Measurements from ENCODE around the gene PHOSPHO1. TPM values are rescaled to one million over a fixed set of nuclear protein-coding genes. Genes with fewer than 3 reads are reported as not detected.
"Not testable (repeated sequence)": the region's sequence is repeated elsewhere in the genome, so short reads cannot be mapped to it uniquely, and the experiment has no call there.

The PHOSPHO1 gene
- total and polyA plus RNA-seq, 7 donors, result 0.38 TPM; not detected in 6

- TF ChIP-seq CTCF (IDR thresholded peaks at IDR 0.05) (peak in 1 of 4 experiments; percentile 10), EP300 (IDR thresholded peaks at IDR 0.05) (no peak), POLR2AphosphoS5 (IDR thresholded peaks at IDR 0.05) (peak; percentile 21 to 53 (median 32))
- Histone ChIP-seq H3K4me1 (peaks cover 7 to 19% (median 14%) of the 10 kb centered on the region in 4 donors), H3K36me3 (no peaks in the 10 kb centered on the region), H3K4me3 (peak overlapping the region; percentile 56 to 88 (median 78)), H3K27me3 (no peaks in the 10 kb centered on the region), H3K27ac (peak overlapping the region; percentile 87 to 99 (median 96)), H3K9me3 (no peaks in the 10 kb centered on the region)
- 0% methylated on average over 53 of the region's 53 CpGs for WGBS, 2 donors
- intact Hi-C loops (cut with DNase I), result loop anchor here (5.0 to 10.0 kb wide), 3 partner anchors 35 to 287 kb away; partner anchors contain the start of genes PHB1 and UBE2Z
- peak; percentile 97 for DNase-seq
These were observed 38.5 kb downstream of the PHOSPHO1 start for GRCh38 chr17:49191917-49192741.

DNA sequence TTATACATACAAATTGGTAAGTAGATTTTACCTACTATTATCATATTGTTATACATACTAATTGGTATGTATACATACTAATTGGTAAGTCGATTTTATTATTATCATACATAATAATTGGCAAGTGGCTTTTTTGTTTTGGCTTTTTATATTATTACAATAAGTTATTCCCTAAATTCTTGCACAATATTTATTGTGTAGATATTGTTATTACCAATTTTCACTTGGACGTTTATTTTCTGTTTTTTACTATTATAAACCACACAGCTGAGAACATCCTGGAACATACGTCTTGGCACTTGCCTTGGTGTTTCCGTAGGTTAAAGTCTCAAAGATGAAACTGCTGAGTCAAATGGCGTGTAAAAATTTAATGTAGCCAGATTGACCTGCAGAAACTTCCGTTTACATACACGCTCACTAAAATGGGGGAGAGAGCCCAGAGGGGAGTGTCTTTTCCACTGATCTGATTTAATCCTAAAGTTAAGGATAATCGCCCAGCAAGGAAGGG lies 39.1 kb downstream of the PHOSPHO1 start:
- no peaks in the 10 kb centered on the region for H3K27me3 ChIP-seq
- no peaks in the 10 kb centered on the region for H3K9me3 ChIP-seq
- H3K36me3 ChIP-seq, result no peaks in the 10 kb centered on the region
- TF ChIP-seq POLR2AphosphoS5 (IDR thresholded peaks at IDR 0.05) (no peak), CTCF (IDR thresholded peaks at IDR 0.05) (no peak), POLR2A (IDR thresholded peaks at IDR 0.05) (no peak), EP300 (IDR thresholded peaks at IDR 0.05) (no peak)
- intact Hi-C loops (cut with DNase I), result loop anchor here (5.0 to 10.0 kb wide), 3 partner anchors 36 to 287 kb away; partner anchors contain the start of genes PHB1 and UBE2Z
- no peak for DNase-seq
- peak overlapping the region; percentile 56 to 88 (median 78) for H3K4me3 ChIP-seq
- 1 to 6% methylated on average over 8 of the region's 8 CpGs for WGBS, 2 donors
- peaks cover 7 to 19% (median 14%) of the 10 kb centered on the region in 4 donors for H3K4me1 ChIP-seq
- H3K27ac ChIP-seq, result peak overlapping the region; percentile 87 to 99 (median 96)

DNA sequence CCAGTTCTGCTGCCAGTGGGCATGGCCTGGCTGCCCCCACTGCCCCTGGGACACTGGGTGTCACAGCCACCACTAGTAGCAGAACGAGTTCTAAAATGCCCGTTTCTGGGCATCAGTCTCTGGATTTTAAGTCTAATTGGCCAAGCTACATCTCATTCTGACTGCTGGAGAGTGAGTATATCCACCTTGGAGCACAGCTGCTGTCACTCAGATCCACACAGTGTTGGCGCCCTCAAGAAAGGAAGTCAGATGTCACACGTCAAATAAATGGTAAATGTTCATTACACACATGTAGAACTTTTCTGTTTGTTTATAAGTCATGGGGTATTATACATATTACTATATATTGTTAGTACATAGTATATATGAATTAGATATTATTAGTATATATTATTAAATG lies 39.7 kb downstream of the PHOSPHO1 start:
- H3K27ac ChIP-seq, result peak overlapping the region in 1 of 4 donors; percentile 99
- WGBS, 2 donors, result 29 to 60% methylated on average over 4 of the region's 4 CpGs

DNA sequence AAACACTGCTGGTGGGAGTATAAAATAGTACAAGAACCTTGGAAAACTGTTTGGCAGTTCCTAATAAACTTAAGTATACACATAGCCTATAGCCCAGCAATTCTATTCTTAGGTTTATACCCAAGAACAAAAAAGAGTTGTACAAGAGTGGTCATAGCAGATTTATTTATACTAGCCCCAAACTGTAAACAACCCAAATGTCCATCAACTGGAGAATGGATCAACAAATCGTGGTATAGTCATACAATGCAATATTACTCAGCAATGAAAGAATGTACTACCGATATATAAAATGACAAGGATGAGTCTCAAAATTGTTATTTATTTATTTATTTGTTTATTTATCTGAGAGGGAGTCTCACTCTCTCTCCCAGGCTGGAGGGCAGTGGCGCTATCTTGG lies 43.3 kb downstream of the PHOSPHO1 start:
- intact Hi-C loops (cut with DNase I), result no loop called here
- H3K27me3 ChIP-seq, result no peaks in the 10 kb centered on the region
- H3K27ac ChIP-seq, result no peak overlapping the region
- WGBS, 2 donors, result 88 to 90% methylated on average over 3 of the region's 3 CpGs
- H3K4me3 ChIP-seq, result no peak overlapping the region
- DNase-seq, result no peak
- H3K36me3 ChIP-seq, result no peaks in the 10 kb centered on the region
- TF ChIP-seq CTCF (IDR thresholded peaks at IDR 0.05) (no peak), POLR2AphosphoS5 (IDR thresholded peaks at IDR 0.05) (no peak), EP300 (IDR thresholded peaks at IDR 0.05) (no peak), POLR2A (IDR thresholded peaks at IDR 0.05) (no peak)
- no peaks in the 10 kb centered on the region for H3K9me3 ChIP-seq
- peaks cover 0 to 11% (median 4%) of the 10 kb centered on the region in 4 donors for H3K4me1 ChIP-seq

More for the DNA sequence above, 39.7 kb downstream of the PHOSPHO1 start:
- peaks cover 7 to 19% (median 14%) of the 10 kb centered on the region in 4 donors for H3K4me1 ChIP-seq
- no peaks in the 10 kb centered on the region for H3K27me3 ChIP-seq
- intact Hi-C loops (cut with DNase I), result loop anchor here (5.0 to 10.0 kb wide), 3 partner anchors 36 to 286 kb away; partner anchors contain the start of genes PHB1 and UBE2Z
- no peaks in the 10 kb centered on the region for H3K9me3 ChIP-seq
- TF ChIP-seq EP300 (IDR thresholded peaks at IDR 0.05) (no peak), CTCF (IDR thresholded peaks at IDR 0.05) (no peak), POLR2AphosphoS5 (IDR thresholded peaks at IDR 0.05) (no peak), POLR2A (IDR thresholded peaks at IDR 0.05) (no peak)
- no peak overlapping the region for H3K4me3 ChIP-seq
- DNase-seq, result no peak
- no peaks in the 10 kb centered on the region for H3K36me3 ChIP-seq

DNA sequence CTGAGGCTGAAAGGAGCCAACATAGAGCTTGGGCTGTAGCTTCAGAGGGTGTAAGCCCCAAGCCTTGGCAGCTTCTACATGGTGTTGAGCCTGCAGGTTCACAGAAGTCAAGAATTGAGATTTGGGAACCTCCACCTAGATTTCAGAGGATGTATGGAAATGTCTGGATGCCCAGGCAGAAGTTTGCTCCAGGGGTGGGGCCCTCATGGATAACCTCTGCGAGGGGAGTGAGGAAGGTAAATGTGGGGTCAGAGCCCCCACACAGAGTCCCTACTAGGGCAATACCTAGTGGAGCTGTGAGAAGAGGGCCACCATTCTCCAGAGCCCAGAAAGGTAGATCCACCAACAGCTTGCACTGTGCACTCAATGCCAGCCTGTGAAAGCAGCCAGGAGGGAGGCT lies 45.2 kb downstream of the PHOSPHO1 start:
- H3K4me3 ChIP-seq; H3K36me3 ChIP-seq; H3K9me3 ChIP-seq; DNase-seq; H3K4me1 ChIP-seq; H3K27me3 ChIP-seq; intact Hi-C loops (cut with DNase I); H3K27ac ChIP-seq: not testable (repeated sequence)
- 92 to 94% methylated on average over 1 of the region's 1 CpG for WGBS, 2 donors

- intact Hi-C loops (cut with DNase I); H3K27me3 ChIP-seq: not testable (repeated sequence)
These were observed 46.1 kb downstream of the PHOSPHO1 start for GRCh38 chr17:49184522-49184921.

More at GRCh38 chr17:49184522-49184921, 46.1 kb downstream of the PHOSPHO1 start:
- not testable (repeated sequence) for H3K27ac ChIP-seq, H3K4me1 ChIP-seq, H3K4me3 ChIP-seq, H3K36me3 ChIP-seq, DNase-seq, H3K9me3 ChIP-seq
